GM12872 (cell line): ENCODE data around the gene SEPTIN2.

Experiments
- CTCF ChIP-seq: IDR thresholded peaks from 3 replicates; pipeline ENCODE4 v1.5.1; 2011; ENCODE audit warnings: low read depth, mild to moderate bottlenecking, low read length, moderate library complexity; ENCODE audit not compliant: insufficient read depth

The SEPTIN2 gene

GRCh38 chr2:241279828-241280227, 35.9 kb upstream of the SEPTIN2 start:
- no peak for TF ChIP-seq CTCF

- TF ChIP-seq CTCF, result no peak
Measured at GRCh38 chr2:241280291-241280690, 35.4 kb upstream of the SEPTIN2 start.

GRCh38 chr2:241282555-241282954, 33.2 kb upstream of the SEPTIN2 start:
- no peak for TF ChIP-seq CTCF

- TF ChIP-seq CTCF, result no peak
Measured at GRCh38 chr2:241285596-241285995, 30.1 kb upstream of the SEPTIN2 start.

GRCh38 chr2:241286348-241287090, 29.2 kb upstream of the SEPTIN2 start:
- no peak for TF ChIP-seq CTCF

GRCh38 chr2:241288324-241288888, 27.3 kb upstream of the SEPTIN2 start:
- TF ChIP-seq CTCF, result no peak

GRCh38 chr2:241289053-241289452, 26.7 kb upstream of the SEPTIN2 start:
- no peak for TF ChIP-seq CTCF
